ENCODE measurements around the gene JMJD4. TPM values are rescaled to one million over a fixed set of nuclear protein-coding genes. Genes with fewer than 3 reads are reported as not detected.
A peak's percentile ranks its signal among the peaks of the same experiment; 100 is the strongest.

Gene JMJD4
- total and polyA plus RNA-seq, 9 donors, result 5.9 to 28.9 (median 26.2) TPM

DNA sequence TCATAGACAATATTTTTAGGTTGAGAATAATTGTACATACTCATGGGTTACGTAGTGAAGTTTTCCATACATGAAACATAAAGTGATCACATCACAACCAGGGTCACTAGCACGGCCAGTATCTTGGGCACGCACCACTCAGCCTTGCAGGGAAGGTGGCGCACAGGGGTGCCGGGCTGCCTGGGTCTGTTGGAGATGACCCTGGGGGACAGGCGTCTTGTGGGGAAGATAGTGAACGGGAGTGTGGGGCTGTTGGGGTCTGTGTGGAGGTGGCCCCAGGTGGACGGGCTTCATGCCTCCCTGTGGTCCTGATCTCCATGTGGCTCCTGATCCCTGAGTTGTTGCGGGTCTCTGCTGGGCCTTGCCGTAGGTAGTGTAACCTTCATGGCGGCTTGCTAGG is 42.1 kb upstream of the JMJD4 start:
- TF ChIP-seq POLR2A (IDR thresholded peaks at IDR 0.05), result no peak
- TF ChIP-seq EP300 (IDR thresholded peaks at IDR 0.05), result no peak
- TF ChIP-seq, protein P1, sequence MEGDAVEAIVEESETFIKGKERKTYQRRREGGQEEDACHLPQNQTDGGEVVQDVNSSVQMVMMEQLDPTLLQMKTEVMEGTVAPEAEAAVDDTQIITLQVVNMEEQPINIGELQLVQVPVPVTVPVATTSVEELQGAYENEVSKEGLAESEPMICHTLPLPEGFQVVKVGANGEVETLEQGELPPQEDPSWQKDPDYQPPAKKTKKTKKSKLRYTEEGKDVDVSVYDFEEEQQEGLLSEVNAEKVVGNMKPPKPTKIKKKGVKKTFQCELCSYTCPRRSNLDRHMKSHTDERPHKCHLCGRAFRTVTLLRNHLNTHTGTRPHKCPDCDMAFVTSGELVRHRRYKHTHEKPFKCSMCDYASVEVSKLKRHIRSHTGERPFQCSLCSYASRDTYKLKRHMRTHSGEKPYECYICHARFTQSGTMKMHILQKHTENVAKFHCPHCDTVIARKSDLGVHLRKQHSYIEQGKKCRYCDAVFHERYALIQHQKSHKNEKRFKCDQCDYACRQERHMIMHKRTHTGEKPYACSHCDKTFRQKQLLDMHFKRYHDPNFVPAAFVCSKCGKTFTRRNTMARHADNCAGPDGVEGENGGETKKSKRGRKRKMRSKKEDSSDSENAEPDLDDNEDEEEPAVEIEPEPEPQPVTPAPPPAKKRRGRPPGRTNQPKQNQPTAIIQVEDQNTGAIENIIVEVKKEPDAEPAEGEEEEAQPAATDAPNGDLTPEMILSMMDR (IDR thresholded peaks at IDR 0.05), result no peak
- 89 to 95% (median 90%) methylated on average over 11 of the region's 11 CpGs for WGBS, 3 donors
- H3K4me1 ChIP-seq (ENCODE audit: insufficient read depth), result no peaks in the 10 kb centered on the region
- no peaks in the 10 kb centered on the region for H3K36me3 ChIP-seq
- H3K4me3 ChIP-seq, result no peak overlapping the region
- H3K27ac ChIP-seq, result no peak overlapping the region
- intact Hi-C loops (cut with DNase I), result no loop called here
- no peaks in the 10 kb centered on the region for H3K9me3 ChIP-seq
- H3K27me3 ChIP-seq, result no peaks in the 10 kb centered on the region
- peak in 2 of 5 donors; percentile 14 to 26 for DNase-seq

DNA sequence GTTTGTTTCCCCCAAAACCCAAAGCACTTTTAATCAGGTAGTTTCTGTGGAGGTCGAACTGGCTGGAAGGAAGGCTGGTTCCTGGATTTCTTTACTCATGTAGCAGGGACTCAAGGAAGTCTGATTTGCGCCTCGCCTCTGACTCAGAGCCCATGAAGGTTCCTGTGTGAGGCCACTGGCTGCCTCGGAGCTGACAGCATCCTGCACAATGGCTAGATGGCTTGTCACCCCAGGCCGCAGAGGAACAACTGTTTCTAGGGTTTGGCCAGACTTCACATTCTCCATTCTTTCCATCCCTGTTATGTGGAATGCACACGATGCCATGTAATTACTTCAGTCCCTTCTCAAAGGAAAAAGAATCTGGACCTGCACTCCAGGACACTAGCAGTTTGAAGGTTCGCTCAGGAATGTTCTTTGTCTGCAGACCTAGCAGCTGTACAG is 41.2 kb upstream of the JMJD4 start:
- no peaks in the 10 kb centered on the region for H3K27me3 ChIP-seq
- H3K9me3 ChIP-seq, result no peaks in the 10 kb centered on the region
- no peak overlapping the region for H3K4me3 ChIP-seq
- H3K36me3 ChIP-seq, result no peaks in the 10 kb centered on the region
- no peak overlapping the region for H3K27ac ChIP-seq
- intact Hi-C loops (cut with DNase I), result no loop called here
- TF ChIP-seq, protein P1 (IDR thresholded peaks at IDR 0.05), result no peak
- TF ChIP-seq POLR2A (IDR thresholded peaks at IDR 0.05) (no peak), EP300 (IDR thresholded peaks at IDR 0.05) (no peak)
- DNase-seq, result peak in 1 of 5 donors; percentile 19
- H3K4me1 ChIP-seq (ENCODE audit: insufficient read depth), result no peaks in the 10 kb centered on the region
- WGBS, 3 donors, result 84 to 92% (median 87%) methylated on average over 7 of the region's 7 CpGs

DNA sequence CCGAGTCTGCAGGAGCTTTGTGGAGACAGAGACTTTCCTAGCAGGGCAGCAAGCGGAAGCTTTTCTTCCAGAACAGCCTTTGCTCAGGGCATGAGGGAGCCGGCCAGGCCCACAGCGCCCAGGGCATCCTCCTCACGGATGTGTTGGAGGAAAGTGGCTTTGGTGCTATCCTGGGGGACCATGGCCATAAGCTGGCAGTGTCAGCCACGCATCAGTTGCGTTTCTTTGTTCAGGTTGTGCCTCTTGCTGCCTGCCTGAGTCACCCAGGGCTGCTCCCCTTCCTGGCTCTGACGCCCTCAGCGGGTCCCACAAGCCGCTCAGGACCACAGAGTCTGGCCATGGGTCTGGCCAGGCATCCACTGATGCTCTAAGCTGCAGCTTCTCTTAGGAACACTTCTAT is 40.7 kb upstream of the JMJD4 start:
- Histone ChIP-seq H3K9me3 (no peaks in the 10 kb centered on the region), H3K27ac (no peak overlapping the region)
- intact Hi-C loops (cut with DNase I), result no loop called here

DNA sequence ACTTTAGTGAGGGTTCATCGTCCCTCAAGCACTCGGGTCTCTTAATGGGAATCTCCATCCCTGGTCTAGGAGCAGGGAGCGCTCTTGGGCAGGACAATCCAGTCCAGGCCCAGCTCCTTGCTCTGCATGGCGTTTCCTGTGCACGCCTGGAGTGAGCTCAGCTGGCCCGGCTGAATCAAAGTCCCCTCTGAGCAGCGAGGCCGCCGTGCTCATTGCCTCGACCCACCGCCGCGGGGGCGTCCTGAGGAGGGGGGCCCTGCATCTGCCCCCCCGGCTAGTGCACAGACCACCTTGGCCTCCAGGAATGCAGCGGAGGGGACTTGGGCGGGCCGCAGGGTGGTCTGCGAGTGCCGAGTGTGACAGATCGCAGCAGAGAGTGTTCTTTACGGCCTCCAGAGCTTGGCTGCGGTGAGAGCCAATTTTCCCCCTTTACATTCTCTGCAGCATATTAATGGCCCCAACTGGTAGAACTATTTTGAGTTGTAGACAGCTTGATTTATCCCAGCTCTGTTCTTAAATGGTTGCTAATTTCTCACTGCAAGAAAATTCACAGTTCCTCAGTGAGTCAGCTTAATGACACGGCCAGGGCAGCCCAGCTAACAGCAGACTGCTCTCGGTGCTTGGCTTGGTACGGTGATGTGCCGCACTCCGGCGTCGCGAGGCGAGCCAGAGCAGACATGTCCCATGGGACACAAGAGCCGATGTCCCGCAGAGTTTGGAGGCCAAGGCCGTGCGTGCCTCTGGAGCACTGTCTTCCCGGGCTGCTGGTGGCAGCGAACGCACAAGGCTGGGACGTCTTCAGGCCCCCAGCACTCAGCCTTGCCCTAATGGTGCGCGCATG is 39.9 kb upstream of the JMJD4 start:
- Histone ChIP-seq H3K27ac (no peak overlapping the region), H3K36me3 (no peaks in the 10 kb centered on the region), H3K9me3 (no peaks in the 10 kb centered on the region), H3K4me3 (no peak overlapping the region), H3K4me1 (ENCODE audit: insufficient read depth) (no peaks in the 10 kb centered on the region), H3K27me3 (no peaks in the 10 kb centered on the region)
- WGBS, 3 donors, result 78 to 79% (median 78%) methylated on average over 32 to 42 of the region's 42 CpGs
- TF ChIP-seq POLR2A (IDR thresholded peaks at IDR 0.05), result no peak
- no peak for TF ChIP-seq EP300 (IDR thresholded peaks at IDR 0.05)
- TF ChIP-seq, protein P1 (IDR thresholded peaks at IDR 0.05), result no peak
- intact Hi-C loops (cut with DNase I), result no loop called here
- DNase-seq, result peak in 1 of 5 donors; percentile 31

More for the DNA sequence above, 40.7 kb upstream of the JMJD4 start:
- TF ChIP-seq, protein P1 (IDR thresholded peaks at IDR 0.05), result no peak
- TF ChIP-seq POLR2A (IDR thresholded peaks at IDR 0.05) (no peak), EP300 (IDR thresholded peaks at IDR 0.05) (no peak)
- Histone ChIP-seq H3K36me3 (no peaks in the 10 kb centered on the region), H3K4me3 (no peak overlapping the region), H3K27me3 (no peaks in the 10 kb centered on the region), H3K4me1 (ENCODE audit: insufficient read depth) (no peaks in the 10 kb centered on the region)
- 89 to 95% (median 91%) methylated on average over 10 of the region's 10 CpGs for WGBS, 3 donors
- DNase-seq, result peak in 2 of 5 donors; percentile 14 to 27
